Sigmoid colon (tissue), 4 donors: ENCODE data around the gene SERPINA9.

Source experiments
- POLR2A ChIP-seq, 2 donors: fragments of 450-650 bp; IDR thresholded peaks; one replicate each; pipeline ENCODE4 v1.6.1; 2016; ENCODE audit warnings: antibody characterized with exemption in 2 of 2, mild to moderate bottlenecking in 2 of 2, moderate library complexity in 2 of 2
- POLR2AphosphoS5 ChIP-seq, 4 donors: sonication (generic); formaldehyde crosslinking; IDR thresholded peaks; one replicate each; pipeline ENCODE4 v1.6.1; 2017; ENCODE audit warnings: antibody characterized with exemption in 4 of 4
- TF ChIP-seq, protein P1 (sequence below), 4 experiments: fragments of 450-650 bp in 3 of 4; fragments of 200-600 bp in 1 of 4; IDR thresholded peaks; one replicate each; pipeline ENCODE4 v1.5.1; 2016 to 2019; ENCODE audit warnings: antibody characterized with exemption in 4 of 4, mild to moderate bottlenecking in 3 of 4, moderate library complexity in 2 of 4

DNA sequence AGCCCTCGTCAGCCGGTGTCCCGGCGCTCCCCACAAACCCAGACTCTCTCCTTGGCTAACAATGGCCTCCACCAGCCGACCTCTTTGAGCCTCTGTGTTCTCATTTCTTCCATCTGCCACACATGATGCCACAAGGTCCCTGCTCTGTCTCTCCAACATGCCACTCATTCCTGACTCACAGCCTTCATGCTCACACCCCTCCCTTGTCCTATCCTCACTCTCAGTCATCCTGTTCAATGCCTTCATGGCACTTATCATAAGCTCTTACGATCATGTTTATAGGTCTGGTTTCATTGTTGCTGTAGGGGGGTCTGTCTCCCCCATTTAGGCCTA is 13.8 kb downstream of the SERPINA9 start:
- TF ChIP-seq, protein P1, sequence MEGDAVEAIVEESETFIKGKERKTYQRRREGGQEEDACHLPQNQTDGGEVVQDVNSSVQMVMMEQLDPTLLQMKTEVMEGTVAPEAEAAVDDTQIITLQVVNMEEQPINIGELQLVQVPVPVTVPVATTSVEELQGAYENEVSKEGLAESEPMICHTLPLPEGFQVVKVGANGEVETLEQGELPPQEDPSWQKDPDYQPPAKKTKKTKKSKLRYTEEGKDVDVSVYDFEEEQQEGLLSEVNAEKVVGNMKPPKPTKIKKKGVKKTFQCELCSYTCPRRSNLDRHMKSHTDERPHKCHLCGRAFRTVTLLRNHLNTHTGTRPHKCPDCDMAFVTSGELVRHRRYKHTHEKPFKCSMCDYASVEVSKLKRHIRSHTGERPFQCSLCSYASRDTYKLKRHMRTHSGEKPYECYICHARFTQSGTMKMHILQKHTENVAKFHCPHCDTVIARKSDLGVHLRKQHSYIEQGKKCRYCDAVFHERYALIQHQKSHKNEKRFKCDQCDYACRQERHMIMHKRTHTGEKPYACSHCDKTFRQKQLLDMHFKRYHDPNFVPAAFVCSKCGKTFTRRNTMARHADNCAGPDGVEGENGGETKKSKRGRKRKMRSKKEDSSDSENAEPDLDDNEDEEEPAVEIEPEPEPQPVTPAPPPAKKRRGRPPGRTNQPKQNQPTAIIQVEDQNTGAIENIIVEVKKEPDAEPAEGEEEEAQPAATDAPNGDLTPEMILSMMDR (IDR thresholded peaks at IDR 0.05), result no peak
- no peak for TF ChIP-seq POLR2A (IDR thresholded peaks at IDR 0.05)
- no peak for TF ChIP-seq POLR2AphosphoS5 (IDR thresholded peaks at IDR 0.05)
